Measurements from ENCODE around the gene CALCOCO2.

Gene CALCOCO2

DNA sequence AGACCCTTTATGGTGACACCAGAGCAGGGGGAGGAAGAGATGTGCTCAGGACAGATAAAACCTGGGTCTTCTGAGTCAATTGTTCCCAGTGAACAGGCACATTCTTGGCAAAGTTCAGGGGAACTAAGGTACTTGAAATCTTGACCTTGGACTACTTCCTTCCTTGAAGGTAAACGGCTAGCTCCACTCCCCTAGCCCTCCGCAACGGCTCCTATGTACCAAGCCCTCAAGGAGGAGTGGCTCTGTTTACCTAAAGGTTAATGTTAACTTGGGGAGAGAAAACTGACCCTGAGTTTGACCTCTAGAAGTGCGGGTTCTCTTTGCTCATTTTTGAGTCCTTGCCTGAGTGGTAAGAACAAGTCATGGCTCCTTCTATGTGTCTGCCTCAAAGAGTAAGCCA is 21.7 kb upstream of the CALCOCO2 start:
- H2AFZ ChIP-seq (ENCODE audit: low read length) = no peak overlapping the region
- no peak overlapping the region for H3K4me3 ChIP-seq (ENCODE audit: low read depth, low read length, poor library complexity, severe bottlenecking)
- no peaks in the 10 kb centered on the region for H3F3A ChIP-seq (ENCODE audit: insufficient read depth, low read length)
- H3K9ac ChIP-seq (ENCODE audit: low read length) = no peak overlapping the region
- no peaks in the 10 kb centered on the region for H3K9me2 ChIP-seq (ENCODE audit: low read depth, low read length)
- no peaks in the 10 kb centered on the region for H4K20me1 ChIP-seq (ENCODE audit: insufficient read depth, low read length)
- TF ChIP-seq, protein P1, sequence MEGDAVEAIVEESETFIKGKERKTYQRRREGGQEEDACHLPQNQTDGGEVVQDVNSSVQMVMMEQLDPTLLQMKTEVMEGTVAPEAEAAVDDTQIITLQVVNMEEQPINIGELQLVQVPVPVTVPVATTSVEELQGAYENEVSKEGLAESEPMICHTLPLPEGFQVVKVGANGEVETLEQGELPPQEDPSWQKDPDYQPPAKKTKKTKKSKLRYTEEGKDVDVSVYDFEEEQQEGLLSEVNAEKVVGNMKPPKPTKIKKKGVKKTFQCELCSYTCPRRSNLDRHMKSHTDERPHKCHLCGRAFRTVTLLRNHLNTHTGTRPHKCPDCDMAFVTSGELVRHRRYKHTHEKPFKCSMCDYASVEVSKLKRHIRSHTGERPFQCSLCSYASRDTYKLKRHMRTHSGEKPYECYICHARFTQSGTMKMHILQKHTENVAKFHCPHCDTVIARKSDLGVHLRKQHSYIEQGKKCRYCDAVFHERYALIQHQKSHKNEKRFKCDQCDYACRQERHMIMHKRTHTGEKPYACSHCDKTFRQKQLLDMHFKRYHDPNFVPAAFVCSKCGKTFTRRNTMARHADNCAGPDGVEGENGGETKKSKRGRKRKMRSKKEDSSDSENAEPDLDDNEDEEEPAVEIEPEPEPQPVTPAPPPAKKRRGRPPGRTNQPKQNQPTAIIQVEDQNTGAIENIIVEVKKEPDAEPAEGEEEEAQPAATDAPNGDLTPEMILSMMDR (IDR thresholded peaks at IDR 0.05; ENCODE audit: low read length) = no peak
- TF ChIP-seq EZH2 (IDR thresholded peaks at IDR 0.05; ENCODE audit: borderline replicate concordance, low read length) = no peak
- H3K4me2 ChIP-seq (ENCODE audit: low read length) = no peak overlapping the region
- no peaks in the 10 kb centered on the region for H3K9me3 ChIP-seq (ENCODE audit: low read length)
- no peaks in the 10 kb centered on the region for H3K4me1 ChIP-seq (ENCODE audit: insufficient read depth, low read length, severe bottlenecking)
- H3K27me3 ChIP-seq (ENCODE audit: insufficient read depth, low read length) = no peaks in the 10 kb centered on the region
- H3K79me2 ChIP-seq (ENCODE audit: insufficient read depth, low read length) = no peaks in the 10 kb centered on the region
- H3K27ac ChIP-seq (ENCODE audit: low read depth, low read length, poor library complexity, severe bottlenecking) = no peak overlapping the region
- H3K36me3 ChIP-seq (ENCODE audit: insufficient read depth, low read length) = no peaks in the 10 kb centered on the region

DNA sequence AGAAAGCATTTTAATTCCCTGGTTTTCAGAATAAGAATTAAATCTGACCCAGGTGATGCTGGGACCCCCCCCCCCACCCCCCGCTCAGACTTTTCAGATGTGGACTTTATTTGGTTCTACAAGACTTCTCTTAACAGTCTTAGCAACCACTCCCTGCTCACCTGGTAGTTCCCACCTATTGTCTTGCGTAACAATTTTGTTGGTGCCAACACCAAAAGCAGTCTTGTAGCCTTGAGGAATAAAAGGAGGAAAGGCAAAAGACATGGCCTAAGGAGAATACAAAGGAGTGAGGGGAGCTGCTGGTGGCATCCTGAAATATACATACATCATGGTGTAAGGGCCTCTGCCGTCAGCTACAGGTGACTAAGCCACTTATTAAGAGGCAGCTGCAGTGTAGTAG is 18.8 kb upstream of the CALCOCO2 start:
- Histone ChIP-seq H3K27me3 (ENCODE audit: insufficient read depth, low read length) (no peaks in the 10 kb centered on the region), H3K79me2 (ENCODE audit: insufficient read depth, low read length) (no peaks in the 10 kb centered on the region), H3K9me3 (ENCODE audit: low read length) (no peaks in the 10 kb centered on the region), H3F3A (ENCODE audit: insufficient read depth, low read length) (no peaks in the 10 kb centered on the region), H3K4me3 (ENCODE audit: low read depth, low read length, poor library complexity, severe bottlenecking) (no peak overlapping the region), H3K4me2 (ENCODE audit: low read length) (no peak overlapping the region), H3K9me2 (ENCODE audit: low read depth, low read length) (no peaks in the 10 kb centered on the region), H3K27ac (ENCODE audit: low read depth, low read length, poor library complexity, severe bottlenecking) (no peak overlapping the region), H3K36me3 (ENCODE audit: insufficient read depth, low read length) (no peaks in the 10 kb centered on the region), H4K20me1 (ENCODE audit: insufficient read depth, low read length) (no peaks in the 10 kb centered on the region), H3K4me1 (ENCODE audit: insufficient read depth, low read length, severe bottlenecking) (no peaks in the 10 kb centered on the region), H2AFZ (ENCODE audit: low read length) (no peak overlapping the region), H3K9ac (ENCODE audit: low read length) (no peak overlapping the region)
- no peak for TF ChIP-seq EZH2 (IDR thresholded peaks at IDR 0.05; ENCODE audit: borderline replicate concordance, low read length)
- TF ChIP-seq, protein P1 (IDR thresholded peaks at IDR 0.05; ENCODE audit: low read length) = no peak

DNA sequence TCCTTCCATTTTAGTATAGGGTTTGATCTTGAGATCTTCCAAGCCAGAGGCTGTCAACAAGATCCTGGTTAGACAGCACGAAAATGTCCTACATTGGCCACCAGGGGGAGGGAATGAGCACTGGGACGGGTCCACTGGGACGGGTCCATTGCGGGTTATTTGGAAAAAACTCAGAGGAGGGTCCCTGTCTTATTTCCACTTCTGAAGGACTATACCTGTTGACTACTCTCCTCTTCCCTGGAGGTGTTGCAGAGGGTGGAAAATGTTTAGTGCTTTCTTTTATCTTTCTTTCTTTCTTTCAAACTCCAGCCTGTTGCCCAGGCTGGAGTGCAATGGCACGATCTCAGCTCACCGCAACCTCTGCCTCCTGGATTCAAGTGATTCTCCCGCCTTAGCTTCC is 16.3 kb upstream of the CALCOCO2 start:
- Histone ChIP-seq H3K4me2 (ENCODE audit: low read length) (no peak overlapping the region), H3K27ac (ENCODE audit: low read depth, low read length, poor library complexity, severe bottlenecking) (no peak overlapping the region), H3K4me3 (ENCODE audit: low read depth, low read length, poor library complexity, severe bottlenecking) (no peak overlapping the region), H3K9me3 (ENCODE audit: low read length) (no peaks in the 10 kb centered on the region), H4K20me1 (ENCODE audit: insufficient read depth, low read length) (no peaks in the 10 kb centered on the region), H3K9me2 (ENCODE audit: low read depth, low read length) (no peaks in the 10 kb centered on the region), H3K9ac (ENCODE audit: low read length) (no peak overlapping the region), H3K27me3 (ENCODE audit: insufficient read depth, low read length) (no peaks in the 10 kb centered on the region), H3K36me3 (ENCODE audit: insufficient read depth, low read length) (no peaks in the 10 kb centered on the region), H3K4me1 (ENCODE audit: insufficient read depth, low read length, severe bottlenecking) (peaks cover 7% of the 10 kb centered on the region), H3F3A (ENCODE audit: insufficient read depth, low read length) (no peaks in the 10 kb centered on the region), H2AFZ (ENCODE audit: low read length) (no peak overlapping the region), H3K79me2 (ENCODE audit: insufficient read depth, low read length) (no peaks in the 10 kb centered on the region)
- TF ChIP-seq EZH2 (IDR thresholded peaks at IDR 0.05; ENCODE audit: borderline replicate concordance, low read length) = no peak
- TF ChIP-seq, protein P1 (IDR thresholded peaks at IDR 0.05; ENCODE audit: low read length) = peak; percentile 85
